Nephron progenitor cell (in vitro differentiated cells): ENCODE results near the gene RFX8.

Experiments
- DNase-seq: peaks from one replicate; pipeline ENCODE4 v3.0.0; 2021
- H3K27ac Mint-ChIP-seq: 2 replicates; pipeline ENCODE4 v1.8.0; 2021; ENCODE audit warnings: mild to moderate bottlenecking, moderate library complexity, mixed read lengths
- H3K27me3 Mint-ChIP-seq: 2 replicates; pipeline ENCODE4 v1.8.0; 2021; ENCODE audit warnings: mild to moderate bottlenecking, low read depth, mixed read lengths; ENCODE audit not compliant: poor library complexity
- H3K36me3 Mint-ChIP-seq: 2 replicates; pipeline ENCODE4 v1.8.0; 2021; ENCODE audit warnings: low read depth, mixed read lengths
- H3K4me1 Mint-ChIP-seq: 2 replicates; pipeline ENCODE4 v1.8.0; 2021; ENCODE audit warnings: mixed read lengths
- H3K4me3 Mint-ChIP-seq: 2 replicates; pipeline ENCODE4 v1.8.0; 2021; ENCODE audit warnings: mild to moderate bottlenecking, moderate library complexity, mixed read lengths
- H3K9me3 Mint-ChIP-seq: 2 replicates; pipeline ENCODE4 v1.8.0; 2021; ENCODE audit warnings: mild to moderate bottlenecking, moderate library complexity, mixed read lengths
- CTCF ChIP-seq: fragments of 200-600 bp; sonication (generic); IDR thresholded peaks from 2 replicates; pipeline ENCODE4 v1.5.0; 2021; ENCODE audit warnings: antibody characterized with exemption

The RFX8 gene

GRCh38 chr2:101480764-101481163 is 5.9 kb upstream of the RFX8 start:
- Mint-ChIP-seq H3K4me3 (no peak overlapping the region), H3K36me3 (no peaks in the 10 kb centered on the region), H3K27me3 (peaks cover 17% of the 10 kb centered on the region), H3K9me3 (no peaks in the 10 kb centered on the region), H3K27ac (no peak overlapping the region), H3K4me1 (no peaks in the 10 kb centered on the region)
- no peak for DNase-seq
- no peak for TF ChIP-seq CTCF

GRCh38 chr2:101479810-101480209 is 4.9 kb upstream of the RFX8 start:
- TF ChIP-seq CTCF: no peak
- Mint-ChIP-seq H3K27ac (no peak overlapping the region), H3K4me3 (no peak overlapping the region)

DNA sequence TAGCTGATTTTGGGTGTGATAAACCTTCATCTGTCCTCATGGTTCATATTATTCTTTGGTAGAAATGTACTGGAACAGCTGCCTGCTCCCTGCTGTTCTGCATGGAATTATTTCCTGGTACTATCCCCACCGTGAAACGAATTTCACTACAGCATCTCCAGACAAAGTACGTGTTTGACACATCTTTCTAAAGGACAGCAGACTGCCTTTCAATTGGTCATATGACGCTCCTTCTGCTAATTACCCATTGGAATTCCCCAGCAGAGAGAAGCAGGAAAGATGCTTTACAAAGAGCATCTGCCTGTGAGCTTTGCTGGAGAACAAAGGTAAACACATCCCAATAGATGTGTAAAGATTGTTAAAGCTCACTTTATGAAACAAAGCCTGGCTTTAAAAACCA is 4.4 kb upstream of the RFX8 start:
- Mint-ChIP-seq H3K27ac (no peak overlapping the region), H3K4me3 (no peak overlapping the region), H3K27me3 (peaks cover 31% of the 10 kb centered on the region), H3K4me1 (no peaks in the 10 kb centered on the region), H3K9me3 (no peaks in the 10 kb centered on the region), H3K36me3 (no peaks in the 10 kb centered on the region)
- TF ChIP-seq CTCF: no peak
- no peak for DNase-seq

More at GRCh38 chr2:101479810-101480209, 4.9 kb upstream of the RFX8 start:
- H3K27me3 Mint-ChIP-seq: peaks cover 26% of the 10 kb centered on the region
- DNase-seq: no peak
- H3K4me1 Mint-ChIP-seq: no peaks in the 10 kb centered on the region
- no peaks in the 10 kb centered on the region for H3K36me3 Mint-ChIP-seq
- H3K9me3 Mint-ChIP-seq: no peaks in the 10 kb centered on the region

- DNase-seq: no peak
- Mint-ChIP-seq H3K4me3 (no peak overlapping the region), H3K4me1 (no peaks in the 10 kb centered on the region), H3K36me3 (no peaks in the 10 kb centered on the region), H3K27me3 (peaks cover 35% of the 10 kb centered on the region), H3K27ac (no peak overlapping the region), H3K9me3 (no peaks in the 10 kb centered on the region)
- no peak for TF ChIP-seq CTCF
These were observed 3.5 kb upstream of the RFX8 start for GRCh38 chr2:101478181-101479001.

GRCh38 chr2:101477556-101477955 is 2.6 kb upstream of the RFX8 start:
- no peak for TF ChIP-seq CTCF
- Mint-ChIP-seq H3K4me3 (no peak overlapping the region), H3K27ac (no peak overlapping the region), H3K27me3 (peaks cover 41% of the 10 kb centered on the region), H3K4me1 (no peaks in the 10 kb centered on the region), H3K36me3 (no peaks in the 10 kb centered on the region), H3K9me3 (no peaks in the 10 kb centered on the region)
- no peak for DNase-seq
